ENCODE results near the gene ERC1. TPM values are rescaled to one million over a fixed set of nuclear protein-coding genes. Genes with fewer than 3 reads are reported as not detected.

ERC1 gene
- total and polyA plus RNA-seq, 9 of the 15 experiments (the other 6 are each of a cell fraction or from before 2014, with no cell fraction given), result 0.74 to 11.8 (median 4.8) TPM

- Histone ChIP-seq H4K20me1 (replicated peaks; ENCODE audit: control insufficient read depth, insufficient read depth, low read length) (no peaks in the 10 kb centered on the region), H3K9me3 (replicated peaks; ENCODE audit: control insufficient read depth, insufficient read depth, low read depth, low read length) (no peaks in the 10 kb centered on the region), H2AFZ (ENCODE audit: low read depth, low read length) (no peak overlapping the region), H3K79me2 (ENCODE audit: control insufficient read depth, insufficient read depth, low read length) (peaks cover 4% of the 10 kb centered on the region; the same call in 1 of the 3 replicates), H3K9me1 (ENCODE audit: control insufficient read depth, insufficient read depth, low read length) (no peaks in the 10 kb centered on the region), H3K4me2 (ENCODE audit: insufficient read depth, low read length) (no peak overlapping the region), H3K9ac (ENCODE audit: insufficient read depth in 1 of 2, low read depth in 2 of 2, low read length in 2 of 2) (no peak overlapping the region), H3K27me3 (ENCODE audit: control insufficient read depth in 2 of 2, insufficient read depth in 2 of 2, low read length in 2 of 2) (no peaks in the 10 kb centered on the region), H3K4me1 (replicated peaks in 1 of 2; ENCODE audit: control insufficient read depth in 2 of 2, insufficient read depth in 2 of 2, low read length in 2 of 2) (peaks cover 4 to 29% of the 10 kb centered on the region in 2 experiments; a peak in 4 of 5 replicates), H3K27ac (ENCODE audit: extremely low read depth, low read depth, low read length) (no peak overlapping the region), H3K4me3 (no peak overlapping the region), H3K36me3 (ENCODE audit: control insufficient read depth, insufficient read depth, low read length) (no peaks in the 10 kb centered on the region)
- ATAC-seq (no peak), DNase-seq (ENCODE audit: extremely low read depth in 1 of 4, low spot score in 3 of 4) (no peak), FAIRE-seq (no peak)
- CTCF ChIA-PET (ENCODE audit: low intra/inter-chr PET ratio), result no interaction called here
- in situ Hi-C loops (cut with MboI) (no loop called here), intact Hi-C loops (cut with micrococcal nuclease) (no loop called here)
- TF ChIP-seq EGR1 (conservative IDR thresholded peaks at IDR 0.05), result no peak
- TF ChIP-seq FOSL1 (tag; conservative IDR thresholded peaks at IDR 0.05), result no peak
- TF ChIP-seq ZNF583 (CRISPR knock-in tag; IDR thresholded peaks at IDR 0.05), result no peak
- no peak for TF ChIP-seq SIN3B (IDR thresholded peaks at IDR 0.05; ENCODE audit: low read depth)
- no peak for TF ChIP-seq GTF3C2 (IDR thresholded peaks at IDR 0.05; ENCODE audit: borderline replicate concordance, extremely low read depth, insufficient read length)
- no peak for TF ChIP-seq NR2F6 (CRISPR knock-in tag; IDR thresholded peaks at IDR 0.05)
- TF ChIP-seq ZNF134 (CRISPR knock-in tag; conservative IDR thresholded peaks at IDR 0.05), result no peak
- TF ChIP-seq ZNF143 (CRISPR knock-in tag; IDR thresholded peaks at IDR 0.05), result no peak
- POLR2A ChIA-PET, result no interaction called here
- WGBS (ENCODE audit: insufficient coverage, low coverage, missing lambda C conversion rate), result 84% methylated on average over 5 of the region's 10 CpGs
- no TSS peak for BruUV-seq (replicated peaks)
Observed at GRCh38 chr12:1505576-1505975, 514.6 kb downstream of the ERC1 start.

Measured in K562 (cell line).